ENCODE measurements around the gene ARHGEF2. TPM values are rescaled to one million over a fixed set of nuclear protein-coding genes. Genes with fewer than 3 reads are reported as not detected.
A peak's percentile ranks its signal among the peaks of the same experiment; 100 is the strongest.

The ARHGEF2 gene
- total and polyA plus RNA-seq, 12 donors, result 22.7 to 79.8 (median 56.9) TPM

GRCh38 chr1:155947741-155948140 lies 30.6 kb downstream of the ARHGEF2 start:
- H3K4me1 ChIP-seq, result peaks cover 0 to 44% (median 11%) of the 10 kb centered on the region in 9 donors
- no peak for TF ChIP-seq CTCF (IDR thresholded peaks at IDR 0.05)
- peaks cover 17 to 75% (median 57%) of the 10 kb centered on the region in 9 donors for H3K36me3 ChIP-seq
- no peak overlapping the region for H3K4me3 ChIP-seq
- 82 to 89% methylated on average over 8 of the region's 8 CpGs for WGBS, 2 donors
- no peaks in the 10 kb centered on the region for H3K9me3 ChIP-seq
- H3K27me3 ChIP-seq, result no peaks in the 10 kb centered on the region
- no peak overlapping the region for H3K27ac ChIP-seq
- ATAC-seq, result no peak
- intact Hi-C loops (cut with DNase I), result no loop called here
- no peak for DNase-seq

- Histone ChIP-seq H3K4me1 (peaks cover under 1 to 47% (median 16%) of the 10 kb centered on the region in 9 donors), H3K4me3 (no peak overlapping the region), H3K36me3 (peaks cover 12 to 70% (median 55%) of the 10 kb centered on the region in 9 donors), H3K9me3 (no peaks in the 10 kb centered on the region), H3K27ac (peak overlapping the region in 1 of 10 donors; percentile 80), H3K27me3 (no peaks in the 10 kb centered on the region)
- DNase-seq, result no peak
- WGBS, 2 donors, result 71 to 72% methylated on average over 4 of the region's 4 CpGs
- no peak for TF ChIP-seq CTCF (IDR thresholded peaks at IDR 0.05)
- intact Hi-C loops (cut with DNase I), result no loop called here
- no peak for ATAC-seq
Observed at GRCh38 chr1:155947292-155947691, 31.1 kb downstream of the ARHGEF2 start.

GRCh38 chr1:155946633-155947219 lies 31.6 kb downstream of the ARHGEF2 start:
- no peak for ATAC-seq
- no peak for TF ChIP-seq CTCF (IDR thresholded peaks at IDR 0.05)

GRCh38 chr1:155944444-155944799 lies 33.9 kb downstream of the ARHGEF2 start:
- DNase-seq, result no peak
- ATAC-seq, result no peak
- Histone ChIP-seq H3K36me3 (peaks cover 0 to 42% (median 26%) of the 10 kb centered on the region in 9 donors), H3K4me1 (peaks cover 26 to 75% (median 44%) of the 10 kb centered on the region in 9 donors), H3K27me3 (no peaks in the 10 kb centered on the region), H3K4me3 (no peak overlapping the region), H3K27ac (peak overlapping the region in 3 of 10 donors; percentile 12 to 36 (median 34)), H3K9me3 (no peaks in the 10 kb centered on the region)
- TF ChIP-seq CTCF (IDR thresholded peaks at IDR 0.05), result no peak
- intact Hi-C loops (cut with DNase I), result loop anchor here in 7 of 10 donors (2.0 to 5.0 kb wide), 4 partner anchors 32 to 43 kb away; partner anchors contain the start of gene ARHGEF2 (in 4 of the 7)
- 58 to 62% methylated on average over 6 of the region's 6 CpGs for WGBS, 2 donors

More at GRCh38 chr1:155946633-155947219, 31.6 kb downstream of the ARHGEF2 start:
- H3K27me3 ChIP-seq, result no peaks in the 10 kb centered on the region
- 81 to 83% methylated on average over 8 of the region's 8 CpGs for WGBS, 2 donors
- intact Hi-C loops (cut with DNase I), result no loop called here
- no peak for DNase-seq
- peak overlapping the region in 2 of 10 donors; percentile 48 to 80 for H3K27ac ChIP-seq
- peaks cover 8 to 65% (median 49%) of the 10 kb centered on the region in 9 donors for H3K36me3 ChIP-seq
- no peak overlapping the region for H3K4me3 ChIP-seq
- H3K4me1 ChIP-seq, result peaks cover 6 to 53% (median 21%) of the 10 kb centered on the region in 9 donors
- H3K9me3 ChIP-seq, result no peaks in the 10 kb centered on the region
